OCI-LY7 (cell line): ENCODE measurements around the gene CBX2. TPM values are rescaled to one million over a fixed set of nuclear protein-coding genes. Genes with fewer than 3 reads are reported as not detected.

Experiments
- BruUV-seq: library from RNA; stranded (reverse); fragments of 400-500 nt; replicated peaks from 2 replicates; lab custom pipeline; 2021; lab: Mats Ljungman, UMichigan
- CTCF ChIA-PET: fragments of 300-600 bp; sonication (Branson Sonifier 250); formaldehyde crosslinking; loops from one replicate; lab custom pipeline; 2022; ENCODE audit warnings: antibody characterized with exemption; ENCODE audit not compliant: unreplicated experiment; lab: Charles Lee
- POLR2A ChIA-PET: fragments of 300-600 bp; sonication (Branson Sonifier 250); formaldehyde crosslinking; loops from one replicate; lab custom pipeline; 2022; ENCODE audit warnings: antibody characterized with exemption; lab: Charles Lee
- DNase-seq: peaks from one replicate; pipeline ENCODE4 v3.0.0-alpha.2; 2015; ENCODE audit warnings: low spot score
- H2AFZ ChIP-seq: fragments of 200-600 bp; sonication (generic), shearing (Covaris generic); 2 replicates; pipeline ENCODE4 v1.6.1; 2014; ENCODE audit warnings: mild to moderate bottlenecking, antibody characterized with exemption, low read length, moderate library complexity
- H3K27ac ChIP-seq: fragments of 200-600 bp; sonication (generic); 2 replicates; pipeline ENCODE4 v1.5.1; 2014; ENCODE audit warnings: mixed run types, low read depth, mild to moderate bottlenecking, moderate library complexity, low read length, inconsistent platforms; ENCODE audit not compliant: poor library complexity, severe bottlenecking
- H3K36me3 ChIP-seq: fragments of 200-600 bp; sonication (generic); 2 replicates; pipeline ENCODE4 v1.6.1; 2014; ENCODE audit warnings: mild to moderate bottlenecking, antibody characterized with exemption, low read length, moderate library complexity, mixed read lengths; ENCODE audit not compliant: insufficient read depth
- H3K4me1 ChIP-seq: fragments of 200-600 bp; sonication (generic); 2 replicates; pipeline ENCODE4 v1.5.1; 2014; ENCODE audit warnings: mild to moderate bottlenecking, low read length; ENCODE audit not compliant: insufficient read depth, poor library complexity, severe bottlenecking
- H3K4me2 ChIP-seq: fragments of 200-600 bp; sonication (generic); 2 replicates; pipeline ENCODE4 v1.6.1; 2014; ENCODE audit warnings: mild to moderate bottlenecking, low read length
- H3K4me3 ChIP-seq: fragments of 200-600 bp; sonication (generic); 2 replicates; pipeline ENCODE4 v1.5.1; 2014; ENCODE audit warnings: mild to moderate bottlenecking, low read depth, low read length; ENCODE audit not compliant: poor library complexity, severe bottlenecking
- H3K79me2 ChIP-seq: fragments of 200-600 bp; sonication (generic); 2 replicates; pipeline ENCODE4 v1.6.1; 2016; ENCODE audit warnings: low read depth, mild to moderate bottlenecking, low read length, moderate library complexity, mixed read lengths; ENCODE audit not compliant: insufficient read depth
- H3K9me2 ChIP-seq: fragments of 200-600 bp; sonication (generic); 2 replicates; pipeline ENCODE4 v1.6.1; 2016; ENCODE audit warnings: mild to moderate bottlenecking, low read length, mixed read lengths; ENCODE audit not compliant: insufficient read depth
- H3K9me3 ChIP-seq: fragments of 200-600 bp; sonication (generic); 2 replicates; pipeline ENCODE4 v1.6.1; 2014; ENCODE audit warnings: mild to moderate bottlenecking, mixed run types, low read length, mixed read lengths
- H4K20me1 ChIP-seq: fragments of 200-600 bp; sonication (generic); 2 replicates; pipeline ENCODE4 v1.6.1; 2014; ENCODE audit warnings: mild to moderate bottlenecking, antibody characterized with exemption, low read length, moderate library complexity, mixed read lengths; ENCODE audit not compliant: insufficient read depth
- EZH2phosphoT487 ChIP-seq: fragments of 200-600 bp; sonication (generic); IDR thresholded peaks from 2 replicates; pipeline ENCODE4 v1.6.1; 2018; ENCODE audit warnings: low read depth, borderline replicate concordance, mild to moderate bottlenecking, mixed run types, antibody characterized with exemption, low read length, moderate library complexity, mixed read lengths
- intact Hi-C: fragments of 100-400 bp; cut with micrococcal nuclease; formaldehyde crosslinking; loops from one replicate; pipeline ENCODE4 v1.10.0; 2022; ENCODE audit not compliant: unreplicated experiment
- total RNA-seq, 2 experiments: library from RNA; depleted of rRNA in 1 of 2; stranded (reverse); fragments of >200 nt in 1 of 2; shearing (Covaris generic) in 1 of 2; gene quantifications; 2 replicates each; pipeline ENCODE4 v1.2.3, GENCODE V29; 2014 to 2022
- TF ChIP-seq, protein P1 (sequence below): fragments of 200-600 bp; sonication (generic); conservative IDR thresholded peaks from 2 replicates; pipeline ENCODE4 v1.5.1; 2014; ENCODE audit warnings: mild to moderate bottlenecking, antibody characterized with exemption, low read length, moderate library complexity, mixed read lengths

CBX2 gene
- total RNA-seq, 2 experiments from 2014 or later: 27.9 to 29.9 TPM

GRCh38 chr17:79792341-79792871 is 14.5 kb downstream of the CBX2 start:
- Histone ChIP-seq H3K4me1 (peaks cover 16% of the 10 kb centered on the region), H3K9me2 (no peaks in the 10 kb centered on the region), H3K27ac (no peak overlapping the region), H2AFZ (no peak overlapping the region), H3K4me3 (no peak overlapping the region), H4K20me1 (no peaks in the 10 kb centered on the region), H3K79me2 (peaks cover 9% of the 10 kb centered on the region; the same call in 1 of the 2 replicates), H3K36me3 (peaks cover 8% of the 10 kb centered on the region), H3K9me3 (no peaks in the 10 kb centered on the region), H3K4me2 (no peak overlapping the region)
- intact Hi-C loops: no loop called here
- BruUV-seq: no TSS peak
- ChIA-PET CTCF (no interaction called here), POLR2A (interaction anchor here (0.6 kb wide), 1 partner anchor 168 kb away, joined by 4 read pairs; no protein-coding TSS in a partner anchor)
- no peak for TF ChIP-seq EZH2phosphoT487
- TF ChIP-seq, protein P1, sequence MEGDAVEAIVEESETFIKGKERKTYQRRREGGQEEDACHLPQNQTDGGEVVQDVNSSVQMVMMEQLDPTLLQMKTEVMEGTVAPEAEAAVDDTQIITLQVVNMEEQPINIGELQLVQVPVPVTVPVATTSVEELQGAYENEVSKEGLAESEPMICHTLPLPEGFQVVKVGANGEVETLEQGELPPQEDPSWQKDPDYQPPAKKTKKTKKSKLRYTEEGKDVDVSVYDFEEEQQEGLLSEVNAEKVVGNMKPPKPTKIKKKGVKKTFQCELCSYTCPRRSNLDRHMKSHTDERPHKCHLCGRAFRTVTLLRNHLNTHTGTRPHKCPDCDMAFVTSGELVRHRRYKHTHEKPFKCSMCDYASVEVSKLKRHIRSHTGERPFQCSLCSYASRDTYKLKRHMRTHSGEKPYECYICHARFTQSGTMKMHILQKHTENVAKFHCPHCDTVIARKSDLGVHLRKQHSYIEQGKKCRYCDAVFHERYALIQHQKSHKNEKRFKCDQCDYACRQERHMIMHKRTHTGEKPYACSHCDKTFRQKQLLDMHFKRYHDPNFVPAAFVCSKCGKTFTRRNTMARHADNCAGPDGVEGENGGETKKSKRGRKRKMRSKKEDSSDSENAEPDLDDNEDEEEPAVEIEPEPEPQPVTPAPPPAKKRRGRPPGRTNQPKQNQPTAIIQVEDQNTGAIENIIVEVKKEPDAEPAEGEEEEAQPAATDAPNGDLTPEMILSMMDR: no peak
- no peak for DNase-seq

GRCh38 chr17:79792984-79793923 is 15.3 kb downstream of the CBX2 start:
- intact Hi-C loops: no loop called here
- ChIA-PET POLR2A (no interaction called here), CTCF (no interaction called here)
- DNase-seq: no peak
- Histone ChIP-seq H3K79me2 (peaks cover 9% of the 10 kb centered on the region; the same call in 1 of the 2 replicates), H3K4me1 (peaks cover 23% of the 10 kb centered on the region), H3K36me3 (peaks cover 8% of the 10 kb centered on the region), H3K4me3 (no peak overlapping the region), H3K9me2 (no peaks in the 10 kb centered on the region), H4K20me1 (no peaks in the 10 kb centered on the region), H3K9me3 (no peaks in the 10 kb centered on the region), H2AFZ (no peak overlapping the region), H3K27ac (no peak overlapping the region), H3K4me2 (no peak overlapping the region)
- no TSS peak for BruUV-seq
- TF ChIP-seq EZH2phosphoT487: no peak
- TF ChIP-seq, protein P1: no peak
